ENCODE measurements around the gene TLE4.

TLE4 gene

DNA sequence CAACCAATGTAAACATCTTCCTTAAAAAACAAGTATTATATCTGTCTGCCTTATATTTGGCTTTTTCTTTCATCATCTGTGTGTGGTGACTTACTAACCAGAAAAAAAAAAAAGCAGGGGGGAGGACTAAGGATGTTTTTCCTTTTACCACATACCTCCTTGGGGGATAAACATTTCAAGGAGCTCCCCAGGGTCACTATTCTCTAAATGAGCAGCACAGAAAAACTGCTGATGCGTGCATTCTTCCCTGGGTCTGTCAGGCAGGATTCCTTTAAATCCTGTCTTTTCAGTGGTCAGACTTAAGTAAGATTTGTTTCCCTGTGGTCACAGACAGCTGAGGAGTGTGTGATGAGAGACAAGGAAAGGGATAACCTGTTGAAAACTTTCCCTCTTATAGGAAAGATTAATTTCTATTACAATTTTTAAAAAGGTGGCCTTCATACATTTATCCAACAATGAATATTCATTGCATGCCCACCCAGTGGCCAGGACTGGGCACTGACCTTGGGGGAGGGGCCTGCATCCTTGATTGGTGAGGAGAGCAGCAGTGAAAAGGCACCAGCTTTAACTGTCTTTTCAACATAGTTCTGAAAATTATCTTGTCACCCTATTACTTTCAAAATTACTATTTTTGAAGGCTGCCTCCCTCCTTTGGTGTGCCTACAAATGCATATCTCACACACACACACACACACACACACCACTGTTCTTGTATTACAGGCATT, 123.1 kb downstream of the TLE4 start:
- DNase-seq = no peak

DNA sequence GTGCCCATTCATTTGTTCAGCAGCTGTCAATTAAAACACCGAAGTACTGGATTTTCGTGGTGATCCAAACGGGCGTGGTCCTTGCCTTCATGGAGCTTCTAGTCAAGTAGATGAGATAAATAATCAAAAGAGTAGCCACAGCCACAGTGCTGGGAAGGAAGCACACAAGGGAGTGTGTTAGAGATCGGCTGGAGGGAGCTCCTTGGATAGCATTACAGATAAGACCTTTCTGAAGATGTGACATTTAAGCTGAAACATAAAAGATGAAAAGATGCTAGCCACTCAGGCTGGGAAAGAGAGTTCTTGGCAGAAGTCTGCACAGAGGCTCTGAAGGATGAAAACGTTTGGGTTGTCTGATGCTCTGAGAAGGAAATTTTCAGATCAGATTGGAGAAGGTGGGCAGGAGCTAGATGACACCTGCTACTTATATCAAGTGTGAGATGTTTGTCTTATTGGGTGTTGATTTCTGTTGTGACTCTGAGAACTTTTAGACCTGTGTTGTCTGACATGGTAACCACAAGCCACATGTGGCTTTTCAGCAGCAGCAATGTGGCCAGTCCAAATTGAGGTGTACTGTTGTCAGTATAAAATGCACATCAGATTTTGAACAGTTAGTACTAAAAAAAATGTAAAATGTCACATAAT, 123.9 kb downstream of the TLE4 start:
- no peak for DNase-seq

DNA sequence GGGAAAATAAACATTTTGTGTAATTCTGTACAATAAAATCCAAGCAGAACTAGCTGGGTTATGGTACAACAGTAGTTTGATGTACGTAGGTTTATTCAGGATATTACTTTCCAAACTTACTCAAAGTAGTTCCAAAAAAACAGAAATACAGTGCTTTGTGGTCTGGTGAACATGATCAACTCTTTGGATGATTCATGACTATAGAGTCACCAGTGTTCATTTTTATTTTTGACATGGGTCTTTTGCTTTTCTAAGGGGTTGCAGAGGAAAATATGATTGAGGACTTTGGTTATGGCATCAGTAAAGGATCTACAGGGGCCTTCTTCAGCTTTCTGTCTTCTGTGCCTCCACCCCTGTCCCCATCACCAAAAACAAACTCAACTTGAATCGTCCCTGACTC, 127.2 kb downstream of the TLE4 start:
- DNase-seq = no peak

DNA sequence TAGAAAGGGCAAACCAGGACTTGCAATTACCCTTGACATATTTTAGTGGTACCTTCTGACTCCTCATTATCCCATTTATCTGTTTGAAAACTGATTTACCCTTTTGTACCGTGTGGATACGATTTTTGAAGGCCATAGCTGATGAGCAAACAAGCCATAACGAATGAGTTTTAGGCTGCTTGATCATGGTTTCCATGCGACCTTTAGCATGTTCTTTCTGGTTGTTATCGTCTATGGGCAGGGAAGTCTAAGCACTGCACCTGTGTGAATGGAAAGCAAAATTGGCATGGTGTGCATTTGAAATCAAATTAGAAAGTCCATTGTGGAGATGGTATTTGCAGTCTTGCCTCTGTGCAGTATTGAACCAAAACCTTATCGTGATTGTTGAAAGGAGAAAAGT, 127.7 kb downstream of the TLE4 start:
- DNase-seq = no peak

DNA sequence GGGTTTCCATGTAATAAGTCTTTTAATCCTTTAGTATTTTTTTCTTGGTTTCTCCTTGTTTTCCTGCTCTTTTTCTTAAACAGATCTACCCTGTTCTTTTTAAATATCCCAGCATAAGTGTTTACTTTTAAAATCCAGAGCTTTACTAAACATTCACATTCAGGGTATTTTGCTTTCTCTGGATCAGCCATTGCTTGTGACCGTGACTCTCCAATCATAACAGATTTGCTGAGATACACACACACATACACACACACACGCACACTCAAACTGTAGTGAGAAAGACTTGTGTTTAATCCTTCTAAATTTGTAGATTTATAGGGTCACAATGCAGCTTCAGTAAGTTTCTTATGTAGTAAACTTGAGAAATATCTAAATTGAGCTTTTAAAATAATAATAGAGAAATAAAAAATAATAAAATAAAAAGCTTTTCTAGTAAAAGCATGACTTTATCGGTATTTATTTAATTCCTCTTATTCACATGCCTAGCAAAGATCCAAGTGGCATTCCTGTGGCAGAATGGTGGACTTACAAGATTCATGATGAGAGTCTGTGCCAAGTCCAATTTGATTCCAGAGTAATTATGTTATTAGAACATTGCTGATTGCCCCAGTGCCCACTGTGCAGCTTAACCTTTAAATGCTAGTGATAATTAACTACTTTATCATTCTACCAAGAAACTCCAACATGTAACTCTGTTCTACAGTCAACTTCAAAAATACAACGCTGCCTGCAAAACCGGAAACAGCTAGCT, 129.0 kb downstream of the TLE4 start:
- DNase-seq = no peak

DNA sequence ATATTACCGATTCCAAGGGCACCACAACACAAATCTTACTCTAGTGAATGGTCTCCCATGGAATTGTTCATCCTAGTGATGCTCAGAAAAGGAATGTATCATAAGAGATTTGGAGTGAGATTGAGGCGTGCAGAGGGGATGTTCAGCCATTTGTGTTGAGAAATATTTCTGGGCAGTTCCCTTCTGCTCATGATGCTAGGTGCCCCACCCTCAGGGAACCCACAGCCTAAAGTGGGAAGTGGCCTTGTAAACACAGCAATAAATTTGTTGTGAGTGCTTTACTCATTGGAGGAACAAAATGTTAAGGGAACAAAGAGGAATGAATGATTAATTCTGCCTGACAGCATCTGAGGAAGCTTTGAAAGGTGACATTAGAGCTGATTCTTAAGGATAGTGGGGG, 129.9 kb downstream of the TLE4 start:
- DNase-seq = no peak

DNA sequence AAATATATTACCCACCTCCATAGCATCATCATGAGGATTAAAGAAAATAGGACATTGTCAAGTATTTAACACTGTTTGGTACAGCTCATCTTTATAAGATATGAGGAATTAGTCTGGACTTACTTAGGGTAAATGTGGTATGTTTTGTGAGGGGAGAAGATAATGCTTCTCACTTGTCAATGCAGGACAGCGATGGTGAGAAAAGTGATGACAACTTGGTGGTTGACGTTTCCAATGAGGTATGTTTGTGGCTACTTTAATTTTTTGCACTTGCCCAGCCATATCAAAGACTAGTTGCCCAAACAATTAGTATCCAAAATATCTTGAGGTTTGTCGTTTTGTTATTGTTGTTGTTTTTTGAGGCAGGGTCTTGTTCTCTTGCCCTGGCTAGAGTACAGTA, 133.9 kb downstream of the TLE4 start:
- no peak for DNase-seq

DNA sequence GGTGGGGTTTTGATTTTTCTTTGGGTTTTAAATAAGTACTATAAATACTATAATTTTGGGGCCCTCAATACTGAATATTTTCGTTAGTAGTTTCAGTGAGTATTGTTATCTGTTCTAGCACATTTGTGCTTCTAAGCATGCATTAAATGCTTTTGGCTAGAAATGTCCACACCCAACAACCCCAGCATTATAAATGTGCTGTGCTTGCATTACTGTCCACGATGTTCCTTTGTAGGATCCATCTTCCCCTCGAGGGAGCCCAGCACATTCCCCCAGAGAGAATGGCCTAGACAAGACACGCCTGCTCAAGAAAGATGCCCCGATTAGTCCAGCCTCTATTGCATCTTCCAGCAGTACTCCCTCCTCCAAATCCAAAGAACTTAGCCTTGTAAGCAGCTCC, 134.7 kb downstream of the TLE4 start:
- no peak for DNase-seq

DNA sequence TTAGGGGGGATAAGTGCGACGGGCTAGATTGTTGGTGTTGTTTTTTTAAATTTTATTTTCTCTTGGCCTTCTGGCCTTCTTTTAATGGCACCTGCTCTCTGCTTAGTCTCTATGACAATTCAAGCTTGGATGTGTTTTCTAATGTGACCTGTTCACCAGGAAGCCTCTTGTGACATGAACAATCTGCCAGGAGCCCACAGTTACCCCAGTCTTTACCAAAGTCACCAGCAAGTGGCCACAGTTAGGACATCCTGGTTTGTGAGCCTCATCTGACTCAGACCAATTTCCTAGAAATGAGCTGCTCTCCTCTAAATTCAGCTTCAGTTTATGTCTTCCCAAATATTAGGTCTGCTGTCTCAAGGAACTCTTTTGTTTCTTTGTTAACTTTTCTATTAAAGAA, 135.8 kb downstream of the TLE4 start:
- DNase-seq = no peak

DNA sequence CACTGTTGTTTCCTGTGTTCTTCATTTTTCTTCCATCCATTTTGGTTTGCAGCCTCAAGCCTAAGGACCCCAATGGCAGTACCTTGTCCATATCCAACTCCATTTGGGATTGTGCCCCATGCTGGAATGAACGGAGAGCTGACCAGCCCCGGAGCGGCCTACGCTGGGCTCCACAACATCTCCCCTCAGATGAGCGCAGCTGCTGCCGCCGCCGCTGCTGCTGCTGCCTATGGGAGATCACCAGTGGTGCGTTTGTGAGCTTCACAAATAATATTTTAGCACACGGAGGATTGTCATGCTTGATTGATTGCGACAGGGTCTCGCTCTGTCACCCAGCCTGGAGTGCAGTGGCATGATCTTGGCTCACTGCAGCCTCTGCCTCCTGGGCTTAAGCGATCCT, 136.8 kb downstream of the TLE4 start:
- DNase-seq = no peak

DNA sequence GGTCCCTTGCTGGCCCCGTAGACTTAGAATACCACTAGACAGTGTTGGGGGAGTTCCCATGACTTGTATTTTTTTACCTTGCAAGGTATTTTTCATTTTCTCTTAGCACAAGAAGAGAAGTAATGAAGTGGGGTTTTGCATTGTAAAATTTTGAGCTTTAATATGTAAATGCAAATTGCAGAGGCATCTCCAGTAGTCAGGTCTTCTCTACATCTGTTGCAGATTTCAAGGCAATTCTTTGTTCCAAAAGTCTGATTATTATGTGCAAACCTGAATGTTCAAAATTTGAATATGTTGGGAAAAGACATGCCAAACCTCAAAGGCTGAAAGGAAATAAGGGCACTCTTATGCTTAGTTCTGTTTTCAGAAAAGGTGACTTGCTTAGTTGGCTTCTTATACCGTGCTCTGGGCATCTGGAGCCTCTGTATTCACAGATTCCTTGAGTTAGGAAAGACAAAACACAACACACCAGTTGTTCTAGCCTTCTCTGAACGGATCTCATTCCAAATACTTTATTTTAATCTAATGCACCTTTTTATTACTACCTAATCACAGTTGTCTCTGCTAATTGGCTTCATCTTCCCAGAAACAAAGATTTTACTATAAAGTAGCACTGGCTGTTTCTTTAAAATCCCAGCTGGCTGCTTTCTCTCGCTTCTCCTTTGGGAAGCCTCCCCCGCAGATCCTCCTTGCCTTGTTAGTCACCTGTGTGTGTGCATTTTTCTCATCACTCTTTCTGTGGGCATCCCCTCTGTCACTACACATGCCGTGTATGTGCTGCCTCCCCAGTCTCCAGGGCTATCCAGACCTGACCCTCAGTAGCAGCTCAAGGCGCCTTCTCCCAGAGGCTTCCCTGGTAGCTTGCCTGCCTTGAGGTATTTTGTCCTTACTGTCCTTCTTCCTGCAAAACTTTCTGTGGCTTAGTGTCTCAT, 138.2 kb downstream of the TLE4 start:
- no peak for DNase-seq

DNA sequence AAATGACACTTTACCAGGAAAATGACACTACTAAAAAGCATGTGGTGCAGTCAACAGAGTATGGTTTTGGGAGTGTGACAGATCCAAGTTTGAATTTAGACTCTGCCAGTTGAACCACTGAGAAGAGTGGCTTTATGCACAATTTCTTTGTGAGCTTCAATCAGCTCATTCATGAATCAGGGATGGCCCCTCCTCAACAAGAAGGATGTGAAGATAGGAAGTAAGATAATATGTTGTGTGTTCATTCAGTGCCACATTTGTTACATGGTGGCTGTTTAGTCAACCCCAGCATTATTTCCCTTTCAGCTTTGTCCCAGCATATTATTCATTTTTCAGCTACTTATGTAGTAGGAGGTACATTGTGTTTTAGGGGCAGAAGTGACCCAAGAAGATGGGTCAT, 140.1 kb downstream of the TLE4 start:
- DNase-seq = no peak

DNA sequence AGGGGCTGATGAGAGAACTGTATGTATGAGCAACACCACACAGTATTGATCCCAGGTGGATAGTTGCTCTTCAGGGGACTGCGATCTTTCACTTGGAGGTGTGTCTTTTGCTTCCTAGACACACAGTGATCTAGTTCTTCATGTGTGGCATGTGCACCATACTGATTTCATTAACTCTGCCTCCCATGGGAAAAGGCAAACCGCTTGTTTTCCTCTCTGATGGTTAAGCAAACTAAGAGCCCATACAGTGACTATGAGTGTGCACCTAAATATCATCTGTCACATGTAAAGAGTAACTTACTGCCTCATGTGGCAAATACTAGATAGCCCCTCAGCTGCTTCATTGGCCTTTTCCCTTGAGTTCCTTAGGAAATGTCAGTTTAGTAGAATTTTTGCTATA, 147.3 kb downstream of the TLE4 start:
- DNase-seq = no peak

DNA sequence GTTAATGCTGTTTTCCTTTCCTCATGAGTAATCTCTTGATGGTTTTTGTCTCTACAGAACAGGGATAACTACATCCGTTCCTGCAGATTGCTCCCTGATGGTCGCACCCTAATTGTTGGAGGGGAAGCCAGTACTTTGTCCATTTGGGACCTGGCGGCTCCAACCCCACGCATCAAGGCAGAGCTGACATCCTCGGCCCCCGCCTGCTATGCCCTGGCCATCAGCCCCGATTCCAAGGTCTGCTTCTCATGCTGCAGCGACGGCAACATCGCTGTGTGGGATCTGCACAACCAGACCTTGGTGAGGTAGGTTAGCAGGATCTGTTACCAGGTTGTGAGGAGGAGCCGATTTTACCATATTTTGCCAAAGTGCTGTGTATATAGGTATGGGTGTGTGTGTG, 148.2 kb downstream of the TLE4 start:
- no peak for DNase-seq

DNA sequence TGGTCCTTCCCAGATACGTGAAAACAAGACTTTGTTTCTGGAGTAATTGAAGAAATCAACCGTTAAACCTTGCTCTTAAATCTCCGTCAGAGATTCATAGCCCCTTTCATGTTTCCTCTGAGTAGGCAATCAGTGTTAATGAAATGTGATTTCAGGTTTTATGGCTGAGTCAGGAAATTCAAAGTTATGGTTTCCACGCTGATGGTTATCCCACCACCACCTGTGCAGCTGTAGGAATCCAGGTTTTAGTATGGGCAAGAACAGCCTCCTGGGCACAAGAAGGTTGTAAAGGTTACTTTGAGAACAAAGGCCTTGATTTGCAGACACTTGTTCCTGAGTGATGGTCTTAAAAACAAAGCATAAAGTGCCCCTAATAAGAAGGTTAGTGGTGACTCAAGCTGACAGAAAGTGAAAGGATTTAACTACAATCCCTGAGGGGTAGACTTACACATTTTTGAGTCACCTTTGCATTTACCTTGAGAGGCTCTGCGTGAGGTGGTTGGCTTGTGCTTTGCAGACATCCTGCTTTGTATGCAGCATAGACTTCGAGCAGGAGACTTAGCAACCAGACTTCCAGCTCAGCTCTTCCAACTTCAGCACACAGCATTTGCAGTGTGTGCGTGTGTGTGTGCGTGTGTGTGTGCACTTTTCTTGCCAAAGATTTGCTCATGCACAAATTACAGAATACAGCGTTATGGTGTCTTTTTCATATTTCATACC, 159.6 kb downstream of the TLE4 start:
- DNase-seq = no peak

DNA sequence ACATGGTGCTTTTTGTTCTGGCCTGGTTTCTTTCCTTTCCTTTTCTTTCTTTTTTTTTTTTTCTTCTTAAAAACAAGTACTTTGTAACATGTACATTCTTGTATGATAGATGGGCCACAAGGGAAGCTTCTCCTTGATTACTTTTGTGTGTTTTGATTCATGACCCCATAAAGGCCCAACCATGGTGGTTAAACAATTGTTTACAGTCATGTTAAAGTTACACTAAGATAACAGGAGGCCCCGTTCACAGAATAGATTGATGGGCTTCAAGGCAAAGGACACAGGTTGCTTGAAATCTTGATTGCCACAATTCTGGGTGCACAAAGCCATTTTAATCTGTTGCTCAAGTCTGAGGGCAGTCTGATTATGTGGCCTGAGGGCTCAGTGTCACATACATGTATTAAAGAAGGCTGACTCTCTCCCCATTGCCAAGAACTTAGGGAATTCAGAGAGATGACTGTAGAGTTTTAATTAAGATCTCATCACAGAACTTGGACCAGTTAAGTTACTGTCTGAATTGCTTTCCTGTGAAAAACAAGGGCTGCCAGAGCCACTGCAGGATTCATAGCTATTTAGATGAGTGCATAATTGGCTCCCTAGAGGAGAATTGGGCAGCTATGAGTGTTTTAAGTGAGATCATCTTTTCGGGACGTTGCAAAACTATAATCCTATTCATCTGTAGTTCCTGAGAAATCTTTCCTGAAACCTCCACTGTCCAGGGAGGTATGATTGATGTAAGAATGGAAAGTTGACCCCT, 163.4 kb downstream of the TLE4 start:
- DNase-seq = no peak

DNA sequence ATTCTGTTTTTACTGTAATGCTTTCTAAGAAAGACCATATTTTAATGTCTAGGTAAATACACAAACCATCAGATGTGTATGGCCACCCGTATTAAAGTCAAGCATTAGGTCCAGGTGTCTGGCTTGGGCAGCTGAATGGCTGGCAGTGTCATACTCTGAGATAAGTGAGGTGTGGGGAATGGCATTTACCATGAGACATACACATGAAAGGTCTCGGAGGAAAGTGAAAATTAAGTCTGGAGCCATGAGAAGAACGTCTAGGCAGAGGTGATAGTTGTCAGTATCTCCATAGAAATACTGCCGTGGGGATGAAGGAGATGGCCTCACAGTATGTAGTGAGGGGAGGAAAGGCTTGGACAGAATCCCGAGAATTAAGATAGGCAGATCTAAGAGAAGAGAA, 164.3 kb downstream of the TLE4 start:
- no peak for DNase-seq

DNA sequence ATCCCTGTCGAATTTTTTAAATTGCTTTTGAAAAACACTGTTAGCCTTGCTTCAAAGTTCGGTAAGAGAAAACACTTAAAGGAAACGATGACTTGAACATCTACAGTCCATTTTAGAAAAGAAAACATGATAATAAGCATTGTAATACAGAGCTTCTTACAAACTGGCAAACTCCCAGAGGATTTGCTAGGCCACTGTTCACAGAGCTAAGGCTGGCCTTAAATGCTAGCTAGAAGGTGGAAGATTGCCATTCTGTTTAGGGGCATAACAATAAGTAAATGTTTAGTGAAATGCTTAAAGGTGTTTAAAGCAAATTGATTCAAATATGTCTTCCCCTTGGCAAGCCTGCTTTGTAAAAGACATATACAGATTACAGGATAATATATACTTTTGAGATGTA, 169.6 kb downstream of the TLE4 start:
- DNase-seq = no peak

DNA sequence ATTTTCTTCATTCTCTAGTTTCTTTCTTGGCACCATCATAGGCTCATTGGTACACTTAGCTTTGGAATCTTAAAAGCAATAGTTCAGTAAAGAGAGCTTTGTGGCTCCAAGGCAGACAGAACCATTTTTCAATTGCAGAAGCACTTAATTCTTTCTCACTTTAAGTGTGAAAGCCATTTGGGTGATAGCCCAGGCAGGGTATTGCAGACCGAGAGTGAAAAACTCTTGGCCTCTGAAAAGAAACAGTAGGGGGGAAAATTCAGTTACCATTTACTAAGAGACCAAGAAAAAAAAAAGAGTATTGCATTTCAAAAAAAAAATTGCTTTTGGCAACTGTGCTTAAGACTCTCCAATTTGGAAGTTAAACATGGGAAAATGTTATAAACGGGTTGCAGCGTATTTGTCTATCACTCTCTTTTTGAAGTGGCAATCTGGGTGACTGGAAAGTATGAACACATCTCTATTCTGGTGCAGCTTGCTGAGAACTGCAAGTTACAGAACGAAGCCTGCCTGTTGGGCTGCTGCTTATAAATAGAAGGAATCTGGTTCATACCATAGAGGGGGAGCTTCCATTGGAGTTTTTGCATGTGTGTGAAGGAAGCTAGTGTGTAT, 170.5 kb downstream of the TLE4 start:
- no peak for DNase-seq

DNA sequence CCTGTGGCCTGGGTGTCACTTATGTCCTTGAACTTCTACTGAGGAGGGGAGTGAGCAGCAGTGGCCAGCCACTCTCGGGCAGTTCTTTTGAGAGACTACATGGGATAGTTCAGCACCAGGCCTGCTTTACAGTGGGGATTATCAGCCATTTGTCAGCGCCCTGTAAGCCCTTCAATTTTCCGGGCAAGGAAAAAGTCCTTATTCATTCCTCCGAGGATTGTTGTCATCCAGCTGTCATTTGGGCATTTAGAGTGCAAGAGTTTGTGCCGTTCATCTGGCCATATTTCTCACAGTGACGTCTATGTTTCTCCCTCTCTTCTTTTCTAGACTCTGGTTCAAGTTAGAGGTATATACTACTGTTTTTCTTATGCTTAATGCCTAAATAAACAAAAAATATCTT, 172.8 kb downstream of the TLE4 start:
- no peak for DNase-seq

DNA sequence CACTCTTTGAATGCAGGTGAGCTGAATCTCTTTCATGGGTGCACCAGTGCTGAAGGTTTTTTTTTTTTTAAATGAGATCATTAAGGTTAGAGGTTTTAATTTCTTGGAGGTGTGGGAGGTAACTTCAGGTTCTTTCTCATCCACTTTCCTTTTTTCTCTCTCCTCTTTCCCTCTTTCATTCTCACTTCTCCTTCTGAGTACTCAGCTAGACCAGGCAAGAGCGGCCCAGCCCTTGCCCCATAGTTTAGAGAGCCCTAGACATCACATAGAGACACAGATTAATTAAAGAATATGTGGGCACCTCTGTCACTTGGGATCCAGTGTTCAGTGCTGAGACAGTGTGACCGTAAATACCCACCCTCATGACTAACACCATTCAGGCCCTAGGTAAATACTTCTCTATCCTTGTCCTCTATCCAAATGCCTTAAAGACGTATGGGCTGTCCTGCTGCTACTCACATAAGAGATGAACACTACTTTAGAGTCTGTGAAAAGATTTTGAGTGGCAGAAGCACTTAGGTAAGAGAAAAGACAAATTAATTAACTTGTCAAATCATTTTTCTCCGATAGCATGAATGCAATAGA, 174.1 kb downstream of the TLE4 start:
- no peak for DNase-seq
